Hypothalamus (tissue), 51 donors: ENCODE measurements around the gene CCDC194.
A peak's percentile ranks its signal among the peaks of the same experiment; 100 is the strongest.

ENCODE experiments used
- DNase-seq, 51 donors: peaks; one replicate each; lab custom pipeline; 2025; lab: John Stamatoyannopoulos, UW

Gene CCDC194

DNA sequence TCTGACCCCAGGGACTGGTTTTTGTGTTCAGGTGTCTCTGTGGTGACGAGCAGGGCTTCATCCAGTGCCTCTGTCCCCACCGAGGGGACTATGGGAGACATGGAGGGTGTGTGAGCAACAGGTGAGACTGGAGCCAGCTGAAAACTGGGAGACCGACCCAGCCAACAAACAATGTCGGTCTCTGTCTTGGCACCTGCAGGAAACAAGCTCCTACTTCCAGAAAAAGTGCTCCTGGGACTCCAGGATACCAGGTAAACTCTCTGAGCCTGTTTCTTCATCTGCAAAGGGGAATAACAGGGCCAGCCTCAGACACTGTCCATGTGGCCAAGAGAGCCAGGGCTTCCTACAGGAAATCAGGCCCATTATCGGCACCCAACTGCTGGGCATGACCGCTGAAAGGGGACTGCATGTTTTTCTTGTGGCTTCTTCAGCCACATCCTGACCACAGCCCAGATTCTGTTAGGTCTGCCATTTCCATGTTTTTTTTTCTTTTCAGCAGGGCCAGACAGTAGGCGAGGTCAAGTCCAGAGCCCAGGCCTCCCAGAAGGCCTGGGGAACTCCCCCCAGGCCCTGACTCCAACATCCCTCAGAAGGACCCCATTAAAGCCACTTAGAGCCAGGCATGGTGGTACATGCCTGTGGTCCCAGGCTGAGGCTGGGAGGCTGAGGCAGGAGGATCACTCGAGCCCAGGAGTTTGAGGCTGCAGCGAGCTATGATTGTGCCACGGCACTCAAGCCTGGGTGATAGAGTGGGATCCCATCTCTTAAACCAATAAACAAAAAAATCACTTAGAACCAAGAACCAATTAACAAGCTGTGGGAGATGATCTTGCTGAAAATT lies 12.3 kb upstream of the CCDC194 start:
- peak in 4 of 51 donors; percentile 9 to 32 (median 11) for DNase-seq

DNA sequence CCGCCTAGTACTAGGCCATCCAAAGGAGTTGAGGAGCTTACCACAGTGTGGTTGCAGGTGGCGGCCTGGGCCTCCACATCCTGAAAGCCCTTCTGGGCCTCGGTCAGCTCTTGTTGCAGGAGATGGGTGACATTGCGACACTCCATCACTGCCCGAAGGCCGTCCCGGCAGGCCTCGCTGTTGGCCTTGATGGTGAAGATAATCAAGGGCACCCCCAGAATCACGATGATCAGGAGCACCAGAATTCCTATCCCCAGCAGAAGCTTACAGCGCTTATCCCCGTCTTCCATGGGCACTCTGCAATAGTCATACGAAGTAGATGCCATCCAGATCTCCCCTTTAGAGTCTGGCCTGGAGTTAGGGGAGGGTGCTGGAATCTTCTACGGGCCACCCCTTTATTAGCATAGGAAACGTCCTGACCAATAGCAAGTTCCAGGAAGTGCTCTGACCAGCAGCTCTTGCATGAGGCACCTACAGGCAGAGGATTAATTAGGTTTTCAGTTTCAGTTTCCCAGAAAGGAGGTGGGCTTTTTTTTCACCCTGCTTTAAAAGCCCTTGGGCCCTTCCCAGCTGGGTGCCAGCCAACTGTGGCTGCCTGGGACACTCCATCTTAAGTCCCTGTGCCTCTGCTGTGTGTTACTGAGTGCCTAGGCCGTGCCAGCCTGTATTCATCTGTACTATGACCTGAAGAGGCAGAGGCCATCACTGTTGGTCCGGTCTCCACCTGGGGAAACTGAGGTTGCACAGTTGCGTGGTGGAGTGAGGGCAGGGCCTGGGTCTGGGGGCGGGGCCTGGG lies 11.5 kb upstream of the CCDC194 start, which contains the start of gene BST2:
TSS of gene BST2 (minus strand) at position 381 of the 796 bp plus-strand sequence. CDS start at position 326, 55 bp downstream.
- peak in 22 of 51 donors; percentile 4 to 51 (median 25) for DNase-seq

DNA sequence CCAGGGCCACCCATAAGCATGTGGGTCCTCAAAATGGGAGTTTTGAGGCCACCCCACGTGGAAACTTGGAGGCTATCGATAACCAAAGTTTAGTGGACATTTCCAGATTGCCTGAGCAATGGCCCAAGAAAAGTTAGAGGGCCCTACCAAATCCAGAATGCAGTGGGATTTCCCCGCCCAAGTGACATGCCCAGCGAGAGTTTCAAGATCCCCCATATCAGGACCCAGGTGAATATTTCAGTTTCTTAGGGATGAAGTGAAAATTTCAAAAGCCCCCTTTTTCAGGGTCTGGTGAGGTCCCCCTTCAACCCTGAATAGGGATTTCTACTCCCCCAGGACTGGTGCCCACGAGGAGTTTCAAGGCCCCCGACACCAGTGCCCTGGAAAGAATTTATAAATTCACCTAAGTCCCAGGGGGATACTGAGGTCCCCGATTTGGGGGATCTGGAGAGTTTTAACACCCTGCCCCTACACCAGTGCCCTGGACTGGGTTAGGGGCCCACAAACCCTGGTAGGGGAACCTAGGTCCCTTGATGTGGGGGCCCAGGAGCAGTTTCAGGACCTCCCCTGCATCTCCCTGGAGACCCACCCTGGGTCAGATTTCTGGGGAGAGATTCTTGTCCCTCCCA lies 10.7 kb upstream of the CCDC194 start:
- no peak for DNase-seq

DNA sequence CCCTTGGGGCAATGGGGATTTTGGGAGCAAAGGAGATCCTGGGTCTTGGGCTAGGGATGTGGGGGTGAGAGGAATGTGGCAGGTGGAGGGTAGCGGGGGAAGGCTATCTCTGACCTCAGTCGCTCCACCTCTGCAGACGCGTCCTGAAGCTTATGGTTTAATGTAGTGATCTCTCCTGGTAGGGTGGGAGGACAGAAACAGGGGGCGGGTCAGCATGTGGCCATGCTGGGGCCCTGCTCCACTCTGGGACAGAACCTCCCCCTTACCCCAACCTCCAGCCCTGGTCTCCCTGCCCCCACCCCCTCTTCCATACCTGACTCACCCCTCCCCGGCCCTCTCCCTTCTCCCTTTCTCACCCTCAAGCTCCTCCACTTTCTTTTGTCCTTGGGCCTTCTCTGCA lies 10.0 kb upstream of the CCDC194 start:
- DNase-seq: no peak

DNA sequence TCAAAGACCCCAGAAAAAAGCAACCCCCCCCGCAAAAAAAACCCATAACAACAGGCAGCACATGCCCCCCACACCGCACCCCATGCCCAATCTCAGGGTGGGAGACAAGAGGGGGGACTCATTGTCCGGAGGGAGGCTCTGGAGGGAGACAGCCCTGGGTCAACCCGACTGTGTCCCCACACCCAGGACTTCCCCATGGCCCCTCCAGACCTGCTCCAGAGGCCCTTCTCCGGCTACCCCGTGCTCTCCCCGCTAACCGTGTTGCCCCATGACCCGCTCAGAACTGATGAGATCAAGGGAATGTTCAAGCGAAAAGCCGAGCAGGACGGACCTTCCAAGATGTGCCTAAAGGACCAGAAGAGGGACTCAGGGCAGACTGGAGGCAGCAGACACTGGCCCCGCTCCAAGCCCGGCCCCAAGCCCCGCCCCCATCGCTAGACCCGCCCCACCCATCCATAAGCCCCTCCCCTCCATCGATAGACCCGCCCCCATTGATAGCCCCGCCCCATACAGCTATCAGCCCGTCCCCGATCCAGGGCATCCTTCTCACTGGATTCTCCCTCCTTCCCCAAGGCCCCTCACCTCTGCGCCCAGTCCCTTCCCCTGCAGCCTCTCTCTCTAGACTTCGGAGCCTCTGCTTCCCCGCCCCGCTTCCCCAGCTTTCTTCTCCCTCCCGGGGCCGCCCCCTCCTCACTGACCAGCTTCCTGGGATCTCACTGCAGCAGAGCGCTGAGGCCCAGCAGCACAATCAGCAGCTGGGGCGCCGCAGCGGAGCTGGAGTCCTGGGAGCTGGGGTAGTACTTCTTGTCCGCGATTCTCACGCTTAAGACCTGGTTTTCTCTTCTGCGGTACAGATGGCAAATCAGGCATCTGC lies 9.2 kb upstream of the CCDC194 start:
- peak in 1 of 51 donors; percentile 6 for DNase-seq

DNA sequence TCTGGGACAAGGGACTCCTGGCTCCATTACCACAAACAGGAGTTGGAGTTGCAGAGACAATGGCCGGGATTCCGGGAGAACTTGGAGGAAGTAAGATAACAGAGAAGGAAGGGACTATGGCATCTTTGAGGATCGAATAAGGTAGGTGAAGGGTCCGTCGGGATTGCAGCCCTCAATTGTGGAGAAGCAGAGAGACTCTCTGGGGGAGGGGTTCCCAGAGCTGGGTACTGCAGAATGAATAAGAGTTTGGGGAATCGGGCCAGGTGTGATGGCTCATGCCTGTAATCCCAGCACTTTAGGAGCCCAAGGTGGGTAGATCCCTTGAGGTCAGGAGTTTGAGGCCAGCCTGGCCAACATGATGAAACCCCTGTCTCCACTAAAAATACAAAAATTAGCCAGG lies 7.6 kb upstream of the CCDC194 start:
- no peak for DNase-seq

DNA sequence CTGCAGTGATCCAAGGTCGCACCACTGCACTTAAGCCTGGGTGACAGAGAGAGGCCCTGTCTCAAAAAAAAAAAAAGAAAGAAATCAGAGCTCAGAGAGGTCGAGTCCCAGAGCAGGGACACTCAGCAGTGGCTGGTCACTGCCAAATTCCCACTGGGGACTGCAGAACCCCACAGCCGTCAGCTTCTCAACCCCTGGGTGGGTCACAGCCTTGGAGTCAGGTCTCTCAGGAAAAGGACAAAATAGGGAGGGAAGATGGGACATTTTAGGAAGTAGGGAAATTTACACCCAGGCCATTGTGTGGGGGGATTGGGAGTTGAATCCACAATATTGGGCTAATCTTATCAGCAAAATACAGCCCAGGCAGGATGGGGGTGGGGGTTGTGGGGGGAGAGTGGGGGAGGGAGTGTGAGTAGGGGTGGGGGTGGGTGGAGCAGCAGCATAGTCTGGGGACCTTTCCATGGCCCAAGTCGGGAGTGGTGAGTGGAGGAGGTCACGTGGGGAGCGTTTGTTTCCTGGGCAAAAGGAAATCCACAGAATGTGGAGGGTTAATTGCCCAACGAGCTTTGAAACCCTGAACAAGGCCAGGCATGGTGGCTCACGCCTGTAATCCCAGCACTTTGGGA lies 5.0 kb upstream of the CCDC194 start:
- no peak for DNase-seq

DNA sequence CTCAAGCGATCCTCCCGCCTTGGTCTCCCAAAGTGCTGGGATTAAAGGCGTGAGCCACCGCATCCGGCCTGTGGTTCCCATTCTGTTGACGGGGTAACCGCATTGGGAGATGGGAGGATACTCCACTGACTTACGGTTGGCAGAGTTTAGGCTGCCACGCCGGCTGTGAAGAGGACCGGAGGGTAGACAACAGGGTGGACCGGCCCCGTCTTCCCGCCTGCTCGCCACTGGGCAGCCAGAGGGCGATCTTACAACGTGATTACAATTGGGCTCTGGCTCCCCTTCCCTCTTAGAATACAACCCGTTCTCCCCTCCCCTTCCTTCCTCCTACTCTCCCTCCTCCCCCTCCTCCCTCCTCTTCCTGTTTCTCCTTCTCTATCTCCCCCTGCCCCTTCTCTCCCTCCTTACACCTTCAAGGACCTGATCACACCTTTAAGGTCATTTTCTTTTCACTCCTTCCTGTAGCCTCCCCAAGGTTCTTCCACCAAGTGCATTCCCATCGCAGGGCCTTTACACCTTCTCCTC lies 957 bp upstream of the CCDC194 start:
- peak in 3 of 51 donors; percentile 3 to 26 (median 6) for DNase-seq

DNA sequence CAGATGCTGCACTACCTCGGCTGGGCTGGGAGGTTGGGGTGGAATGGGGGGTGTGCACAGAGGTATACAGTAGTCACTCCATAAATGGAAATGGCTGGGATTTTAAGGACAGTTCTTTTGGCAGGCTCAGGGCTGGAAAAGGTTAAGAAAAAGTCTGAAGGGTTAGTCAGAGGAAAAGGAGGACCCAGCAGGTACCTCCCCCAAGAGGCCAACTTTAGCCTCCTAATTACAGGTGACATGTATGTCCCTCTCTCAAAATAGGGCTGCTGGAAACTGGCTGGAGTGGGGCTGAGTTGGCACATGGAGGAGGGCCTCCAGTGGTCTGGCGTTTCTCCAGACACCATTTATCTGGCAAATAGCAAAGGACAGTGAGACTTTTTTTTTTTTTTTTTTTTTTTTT lies 994 bp downstream of the CCDC194 start:
- DNase-seq: no peak

DNA sequence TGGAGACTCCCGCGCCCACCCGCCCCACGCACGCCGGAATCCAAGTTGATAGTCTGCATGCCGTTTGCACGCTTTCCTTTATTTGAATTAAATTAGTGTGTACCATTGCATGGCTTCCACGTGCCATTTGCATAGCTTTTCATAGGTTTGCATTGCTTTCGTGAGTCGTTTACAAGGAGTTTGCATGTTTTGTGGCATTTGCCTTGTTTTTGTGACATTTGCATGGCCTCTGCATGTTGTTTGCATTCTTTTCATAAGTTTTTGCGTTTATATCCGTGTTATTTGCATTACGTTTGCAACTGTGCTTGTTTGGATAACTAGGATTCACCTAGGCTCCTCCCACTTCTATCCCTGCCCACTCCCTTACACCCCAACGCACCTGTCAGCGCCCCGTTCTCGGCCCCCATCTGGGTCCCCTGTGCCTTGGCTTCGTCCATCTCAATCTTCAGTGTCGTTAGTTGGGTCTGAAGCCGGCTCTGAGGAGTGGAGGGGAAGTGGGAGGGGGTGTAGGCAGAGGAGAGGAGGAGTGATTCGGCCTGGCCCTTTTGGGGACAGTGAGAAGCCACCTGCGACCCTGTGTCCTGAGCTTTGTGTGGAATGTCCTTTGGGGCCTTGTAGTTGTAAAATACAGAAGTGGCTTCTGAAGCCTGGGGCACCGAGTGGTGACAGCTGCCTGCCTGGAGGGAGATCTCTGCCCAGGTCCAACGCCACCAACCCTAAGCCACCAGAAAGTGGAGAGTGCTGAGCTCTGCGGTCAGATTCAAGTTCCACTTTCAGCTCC lies 2.4 kb downstream of the CCDC194 start:
- DNase-seq: peak in 2 of 51 donors; percentile 4 to 10

DNA sequence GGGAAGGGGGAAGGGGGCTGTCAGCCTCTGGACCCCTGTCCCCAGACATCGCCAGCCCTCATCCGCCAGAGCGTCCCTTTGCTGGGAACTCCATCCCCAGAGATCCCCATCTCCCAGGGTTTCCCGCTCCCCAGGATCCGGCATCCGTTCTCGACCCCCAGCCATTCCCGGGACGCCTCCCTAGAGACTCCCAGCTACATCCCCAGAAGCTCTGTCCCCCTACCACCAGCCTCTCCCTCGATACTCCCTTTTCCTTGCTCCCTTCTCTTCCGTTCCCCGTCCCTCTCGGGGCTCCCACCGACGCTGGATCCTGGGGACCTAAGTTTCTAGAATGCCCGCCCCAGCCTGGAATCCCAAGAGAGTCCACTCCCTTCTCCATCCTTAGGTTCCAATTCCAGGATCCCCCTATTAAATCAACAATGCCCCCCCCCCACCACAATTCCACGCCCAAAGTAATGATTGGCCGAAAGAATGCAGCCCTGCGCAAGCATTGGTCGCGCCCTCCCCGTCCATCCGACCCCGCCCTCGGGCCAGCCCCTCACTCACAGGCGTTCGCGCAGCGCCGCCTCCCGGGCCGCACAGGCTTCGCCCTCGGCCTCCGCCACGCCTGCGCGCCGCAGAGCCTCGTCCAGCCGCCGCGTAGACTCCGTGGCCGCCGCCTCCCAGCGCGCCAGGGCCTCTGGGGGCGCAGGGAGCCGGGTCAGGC lies 3.2 kb downstream of the CCDC194 start:
- DNase-seq: peak in 50 of 51 donors; percentile 18 to 90 (median 72)

DNA sequence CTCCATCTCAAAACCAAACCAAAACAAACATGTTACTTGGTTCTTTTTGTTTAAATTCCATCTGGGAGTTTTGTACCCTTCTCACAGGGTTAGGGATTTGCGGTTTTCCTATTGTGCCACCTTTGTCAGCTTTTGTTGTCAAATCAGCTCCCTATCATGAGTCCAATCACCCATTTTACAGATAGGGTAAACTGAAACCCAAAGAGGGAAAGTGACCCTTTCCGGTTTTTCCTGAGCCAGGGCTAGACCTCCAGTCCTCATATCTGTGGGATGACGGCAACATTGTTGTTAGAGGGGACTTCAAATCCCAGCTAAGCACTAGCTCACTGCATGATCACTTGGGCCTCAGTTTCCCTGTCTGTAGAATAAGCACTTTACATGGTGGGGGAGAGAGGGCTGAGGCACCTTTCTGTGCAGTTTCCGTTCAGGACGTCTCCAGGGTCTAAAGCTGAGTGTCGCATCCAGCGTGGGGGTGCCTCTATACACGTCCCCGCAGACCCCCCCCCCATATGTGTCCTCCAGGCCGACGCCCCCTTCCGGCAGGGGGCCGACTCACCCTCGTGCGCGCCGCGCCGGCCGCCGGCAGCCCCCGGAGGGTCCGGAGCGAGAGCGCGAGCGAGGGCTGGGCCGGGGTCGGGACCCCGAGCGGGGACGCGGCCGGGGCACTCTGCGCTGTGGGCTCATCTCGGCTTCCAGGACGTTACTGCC lies 3.9 kb downstream of the CCDC194 start:
- no peak for DNase-seq

DNA sequence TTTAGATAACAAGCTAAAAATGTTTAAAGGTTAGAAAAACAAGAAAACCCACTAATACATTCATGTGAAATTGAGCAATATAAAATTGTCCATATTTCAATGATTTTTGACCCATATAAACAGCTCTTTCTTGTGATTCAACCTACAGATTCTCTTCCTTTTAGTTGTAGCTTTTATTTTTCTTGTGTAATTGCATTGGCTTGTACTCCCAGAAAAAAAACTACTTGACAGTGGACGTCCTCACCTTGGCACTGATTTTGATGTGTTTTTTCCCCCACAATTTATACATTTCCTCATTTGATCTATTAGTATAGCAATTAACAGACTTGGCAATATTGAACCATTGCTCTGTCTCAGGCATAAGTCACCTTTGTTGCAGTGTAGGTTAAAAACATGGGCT lies 4.7 kb downstream of the CCDC194 start:
- DNase-seq: no peak

DNA sequence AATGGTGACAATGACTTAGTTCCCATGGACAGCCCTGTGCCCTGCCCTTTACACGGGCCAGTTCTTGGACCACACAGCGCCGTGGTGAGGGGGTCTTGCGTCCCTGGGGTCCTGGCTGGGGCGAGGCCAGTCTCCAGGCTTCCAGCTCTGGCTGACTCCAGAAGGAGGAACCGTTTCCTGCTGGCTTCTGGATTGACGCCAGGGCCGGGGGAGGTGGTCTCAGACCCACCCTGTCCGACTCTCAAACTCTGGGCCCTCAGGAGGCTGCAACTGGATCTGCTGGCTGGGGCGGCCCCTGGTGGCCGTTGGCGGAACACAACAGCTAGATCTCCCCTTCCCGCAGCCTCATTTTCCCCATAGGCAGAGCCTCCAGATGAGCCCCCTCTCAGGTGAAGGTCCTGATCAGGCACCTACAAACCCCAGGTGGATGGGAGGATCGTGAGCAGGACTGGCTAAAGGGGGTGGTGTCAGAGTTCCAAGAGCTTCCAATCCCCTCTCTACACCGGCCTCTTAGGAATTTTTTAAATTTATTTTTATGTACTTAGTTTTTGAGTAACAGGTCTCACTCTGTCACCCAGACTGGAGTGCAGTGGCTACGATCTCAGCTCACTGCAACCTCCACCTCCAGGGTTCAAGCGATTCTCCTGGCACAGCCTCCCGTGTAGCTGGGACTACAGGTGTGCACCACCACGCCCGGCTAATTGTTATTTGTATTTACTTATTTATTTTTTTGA lies 8.0 kb downstream of the CCDC194 start:
- peak in 18 of 51 donors; percentile 3 to 42 (median 16) for DNase-seq

DNA sequence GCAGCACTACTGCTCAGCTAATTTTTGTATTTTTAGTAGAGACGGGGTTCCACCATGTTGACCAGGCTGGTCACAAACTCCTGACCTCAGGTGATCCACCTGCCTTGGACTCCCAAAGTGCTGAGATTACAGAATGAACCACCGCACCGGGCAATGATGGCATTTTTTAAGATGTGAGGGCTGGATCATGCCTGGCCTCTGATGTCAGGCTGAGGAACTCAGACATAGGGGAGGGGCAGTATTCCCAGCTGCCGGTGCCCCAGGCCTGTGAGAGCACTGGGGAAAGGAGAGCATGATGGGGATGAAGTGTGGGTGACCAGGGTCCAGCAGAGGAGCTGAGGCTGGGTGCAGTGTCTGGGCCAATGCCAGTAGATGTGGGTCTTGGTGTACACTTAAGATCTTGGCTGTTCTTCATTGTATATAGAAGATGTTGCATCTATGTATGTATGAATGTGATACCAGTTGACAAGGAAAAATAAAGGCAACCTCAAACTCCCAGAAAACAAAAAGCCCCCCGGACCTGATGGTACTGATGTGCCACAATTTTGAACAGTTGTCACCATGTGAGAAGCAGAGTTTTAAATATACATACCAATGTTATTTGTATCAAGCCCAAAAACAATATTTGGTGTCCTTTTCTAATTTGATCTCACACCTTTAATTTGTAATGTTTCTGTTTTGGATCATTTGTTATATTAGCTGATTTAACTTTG lies 13.4 kb downstream of the CCDC194 start:
- no peak for DNase-seq

DNA sequence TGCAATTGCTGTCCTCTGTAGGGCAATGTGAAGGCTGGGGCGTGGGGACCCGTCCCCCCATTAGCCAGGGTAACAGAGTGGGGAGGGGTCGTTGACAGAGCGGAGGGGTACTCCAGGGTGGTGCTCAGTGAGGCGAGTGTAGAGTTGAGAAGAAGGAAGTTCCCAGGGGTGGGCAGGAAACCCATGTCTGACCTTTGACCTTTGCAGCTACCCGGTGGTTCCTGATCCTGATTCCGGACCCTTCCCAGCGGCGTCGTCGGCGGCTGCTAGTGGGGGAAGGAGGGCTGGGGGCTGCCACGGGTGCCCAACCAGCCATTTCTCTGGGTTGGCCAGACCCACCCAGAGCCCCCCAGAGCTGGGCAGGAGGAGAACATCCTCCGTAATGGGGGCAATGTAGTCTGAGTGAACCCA lies 14.8 kb downstream of the CCDC194 start:
- peak in 1 of 51 donors; percentile 8 for DNase-seq
